ENCODE results near the gene SSBP1.

Gene SSBP1

GRCh38 chr7:141789917-141790316 is 51.8 kb downstream of the SSBP1 start, which contains the start of gene TAS2R5 (continued):
- no peak for TF ChIP-seq ZNF8 (CRISPR knock-in tag; IDR thresholded peaks at IDR 0.05)

- TF ChIP-seq ZNF565 (CRISPR knock-in tag; conservative IDR thresholded peaks at IDR 0.05; ENCODE audit: low read depth) (no peak), ZFP3 (CRISPR knock-in tag; IDR thresholded peaks at IDR 0.05) (no peak), ESRRG (CRISPR knock-in tag; IDR thresholded peaks at IDR 0.05) (no peak), GLIS3 (CRISPR knock-in tag; IDR thresholded peaks at IDR 0.05) (no peak), OSR1 (CRISPR knock-in tag; IDR thresholded peaks at IDR 0.05) (no peak), RARB (CRISPR knock-in tag; IDR thresholded peaks at IDR 0.05) (no peak), ZFP30 (CRISPR knock-in tag; IDR thresholded peaks at IDR 0.05) (no peak), ISL1 (CRISPR knock-in tag; IDR thresholded peaks at IDR 0.05) (no peak), PPARA (CRISPR knock-in tag; IDR thresholded peaks at IDR 0.05; ENCODE audit: borderline replicate concordance) (no peak), BACH2 (CRISPR knock-in tag; IDR thresholded peaks at IDR 0.05; ENCODE audit: borderline replicate concordance) (no peak), POU6F1 (CRISPR knock-in tag; IDR thresholded peaks at IDR 0.05; ENCODE audit: borderline replicate concordance, low read depth) (no peak), ARNTL (CRISPR knock-in tag; IDR thresholded peaks at IDR 0.05; ENCODE audit: borderline replicate concordance, low read depth) (no peak), SNAI2 (CRISPR knock-in tag; IDR thresholded peaks at IDR 0.05) (no peak)
Observed at GRCh38 chr7:141792526-141792925, 54.4 kb downstream of the SSBP1 start.

More at GRCh38 chr7:141792526-141792925, 54.4 kb downstream of the SSBP1 start:
- ATAC-seq: no peak

Data from SK-N-SH treated with all-trans-retinoic acid at 6 μM for 48 hours (cell line).